ENCODE measurements around the gene USP48. TPM values are rescaled to one million over a fixed set of nuclear protein-coding genes. Genes with fewer than 3 reads are reported as not detected.

Gene USP48
- total and polyA plus RNA-seq, 2 of the 8 experiments (the other 6 are each of a cell fraction or from before 2014, with no cell fraction given) = 12.8 to 83.5 TPM

- TF ChIP-seq MAX (IDR thresholded peaks at IDR 0.05) (no peak), CTCF (IDR thresholded peaks at IDR 0.05; ENCODE audit: control extremely low read depth in 1 of 3, insufficient read depth in 1 of 3, low read depth in 1 of 3, low read length in 3 of 3) (peak in 1 of 3 experiments; percentile 18; a peak in 1 of 4 replicates), SRF (IDR thresholded peaks at IDR 0.05; ENCODE audit: low read depth, low read length) (no peak), ZNF274 (IDR thresholded peaks at IDR 0.05; ENCODE audit: borderline replicate concordance, extremely low read depth, low read length) (no peak)
These were observed 125.3 kb downstream of the USP48 start (continued) for GRCh38 chr1:21657456-21658190.
